Keratinocyte (primary cell): ENCODE results near the gene CHRM4.

Experiments
- EZH2 ChIP-seq: IDR thresholded peaks from one replicate; pipeline ENCODE4 v1.6.1; 2012; ENCODE audit warnings: inconsistent platforms, mild to moderate bottlenecking, low read length, moderate library complexity
- TF ChIP-seq, protein P1 (sequence below), 3 experiments: IDR thresholded peaks in 1 of 3; conservative IDR thresholded peaks in 1 of 3; optimal IDR thresholded peaks in 1 of 3; 2 replicates in 2 of 3; 3 replicates in 1 of 3; pipeline versions ENCODE3 to v1.5.1; 2011; ENCODE audit warnings: low read length in 3 of 3, mild to moderate bottlenecking in 3 of 3, moderate library complexity in 2 of 3, control low read depth in 1 of 3, inconsistent platforms in 1 of 3; ENCODE audit not compliant: insufficient read depth in 2 of 3; ENCODE audit errors: extremely low read depth in 1 of 3

DNA sequence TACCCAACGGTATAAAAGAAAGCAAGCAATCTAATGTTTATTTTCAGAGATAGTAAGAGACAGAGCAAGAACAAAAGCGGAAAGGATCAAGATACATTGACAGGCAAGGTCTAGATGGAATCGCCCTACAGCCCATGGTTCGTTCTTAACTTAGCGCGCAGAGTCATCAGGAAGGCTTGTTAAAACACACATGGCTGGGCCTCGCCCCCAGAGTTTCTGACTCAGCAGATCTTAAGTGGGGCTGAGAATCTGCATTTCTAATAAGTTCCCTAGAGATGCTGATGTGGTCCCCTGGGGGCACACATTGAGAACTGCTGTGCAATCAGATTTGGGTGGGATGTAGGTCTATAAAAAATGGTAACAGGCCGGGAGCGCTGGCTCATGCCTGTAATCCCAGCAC, 35.8 kb upstream of the CHRM4 start:
- TF ChIP-seq, protein P1, sequence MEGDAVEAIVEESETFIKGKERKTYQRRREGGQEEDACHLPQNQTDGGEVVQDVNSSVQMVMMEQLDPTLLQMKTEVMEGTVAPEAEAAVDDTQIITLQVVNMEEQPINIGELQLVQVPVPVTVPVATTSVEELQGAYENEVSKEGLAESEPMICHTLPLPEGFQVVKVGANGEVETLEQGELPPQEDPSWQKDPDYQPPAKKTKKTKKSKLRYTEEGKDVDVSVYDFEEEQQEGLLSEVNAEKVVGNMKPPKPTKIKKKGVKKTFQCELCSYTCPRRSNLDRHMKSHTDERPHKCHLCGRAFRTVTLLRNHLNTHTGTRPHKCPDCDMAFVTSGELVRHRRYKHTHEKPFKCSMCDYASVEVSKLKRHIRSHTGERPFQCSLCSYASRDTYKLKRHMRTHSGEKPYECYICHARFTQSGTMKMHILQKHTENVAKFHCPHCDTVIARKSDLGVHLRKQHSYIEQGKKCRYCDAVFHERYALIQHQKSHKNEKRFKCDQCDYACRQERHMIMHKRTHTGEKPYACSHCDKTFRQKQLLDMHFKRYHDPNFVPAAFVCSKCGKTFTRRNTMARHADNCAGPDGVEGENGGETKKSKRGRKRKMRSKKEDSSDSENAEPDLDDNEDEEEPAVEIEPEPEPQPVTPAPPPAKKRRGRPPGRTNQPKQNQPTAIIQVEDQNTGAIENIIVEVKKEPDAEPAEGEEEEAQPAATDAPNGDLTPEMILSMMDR (optimal IDR thresholded peaks at IDR 0.05 in 1 of 3, IDR thresholded peaks at IDR 0.05 in 1 of 3, conservative IDR thresholded peaks at IDR 0.05 in 1 of 3; ENCODE audit: extremely low read depth in 1 of 3, insufficient read depth in 2 of 3, low read length in 3 of 3), result no peak
- TF ChIP-seq EZH2, result no peak
